GM19043 (cell line): Measurements from ENCODE around the gene CBLIF.
"Not testable (repeated sequence)": the region's sequence is repeated elsewhere in the genome, so short reads cannot be mapped to it uniquely, and the experiment has no call there.

ENCODE experiments used
- ATAC-seq: cut with Tn5 transposase; IDR thresholded peaks from one replicate; pipeline ENCODE4 v1.9.1; 2021; ENCODE audit warnings: low read depth; ENCODE audit not compliant: unreplicated experiment

CBLIF gene

DNA sequence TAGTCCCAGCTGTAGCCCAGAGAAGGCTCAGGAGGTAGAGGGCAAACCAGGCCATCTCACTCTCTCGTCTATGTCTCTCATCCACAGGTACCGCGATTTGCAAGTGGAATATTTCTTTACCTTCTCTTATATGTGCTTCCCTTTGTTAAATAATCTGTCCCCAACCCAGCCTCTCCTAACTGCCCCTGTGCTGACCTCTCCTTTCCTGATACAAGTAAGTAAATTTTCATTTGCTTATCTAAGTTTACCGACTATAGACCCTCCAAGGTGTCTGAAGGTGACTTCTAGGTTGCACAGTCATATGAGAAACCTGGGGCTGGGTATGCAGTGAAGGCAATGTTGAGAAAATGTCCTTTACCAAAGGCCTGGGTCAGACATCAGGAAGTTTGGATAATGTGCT lies at the start of gene CBLIF:
CBLIF (minus strand) TSS at position 101 of the 400 bp plus-strand sequence; CDS start at position 55, 46 bp downstream.
- no peak for ATAC-seq

GRCh38 chr11:59894616-59895015 lies 49.3 kb upstream of the CBLIF start:
- ATAC-seq = no peak

DNA sequence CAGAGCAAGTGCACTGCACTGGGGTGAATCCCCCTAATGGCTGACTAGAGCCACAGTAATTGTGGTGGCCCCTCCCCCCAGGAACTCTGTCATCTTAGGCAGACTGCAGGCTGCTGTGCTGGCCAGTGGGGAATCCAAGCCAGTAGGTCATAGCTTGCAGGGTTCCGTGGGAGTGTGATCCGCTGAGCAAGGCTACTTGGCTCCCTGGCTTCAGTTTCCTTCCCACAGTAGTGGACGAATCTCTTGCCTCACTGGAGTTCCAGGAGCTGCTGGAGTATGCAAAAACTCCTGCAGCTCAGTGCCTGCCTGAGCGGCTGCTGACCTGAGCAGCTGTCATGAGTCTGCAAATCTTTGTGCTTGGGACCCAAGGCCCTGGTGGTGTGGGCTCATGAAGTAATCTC lies 46.5 kb upstream of the CBLIF start:
- ATAC-seq = no peak

- not testable (repeated sequence) for ATAC-seq
These were observed 41.9 kb upstream of the CBLIF start for GRCh38 chr11:59887156-59887555.

GRCh38 chr11:59883597-59883996 lies 38.3 kb upstream of the CBLIF start:
- no peak for ATAC-seq

- no peak for ATAC-seq
These were observed 34.3 kb upstream of the CBLIF start for GRCh38 chr11:59879567-59879966.

DNA sequence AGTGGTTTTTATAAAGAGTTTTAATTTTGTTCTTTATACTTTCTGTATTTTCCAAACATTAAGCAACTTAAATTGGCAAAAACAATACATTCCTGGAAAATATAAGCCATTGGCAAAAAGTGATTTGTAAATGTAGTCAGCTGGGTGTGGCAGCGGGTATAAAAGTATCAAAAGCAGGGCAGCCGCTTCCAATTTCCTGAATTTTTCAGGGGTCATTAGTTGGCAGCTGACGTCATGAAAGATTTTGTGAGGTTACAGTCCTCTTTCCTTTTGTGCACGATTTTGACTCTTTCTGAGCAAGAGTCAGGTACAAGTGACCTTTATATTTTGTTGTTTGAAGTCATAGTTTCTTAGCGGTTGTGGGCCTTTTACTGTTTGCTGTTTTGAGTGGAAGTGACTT lies 33.3 kb upstream of the CBLIF start, which contains the start of gene OOSP3:
OOSP3 (plus strand) TSS at position 208 of the 400 bp plus-strand sequence; CDS start at position 235, 27 bp downstream.
- no peak for ATAC-seq

- no peak for ATAC-seq
These were observed 32.5 kb upstream of the CBLIF start for GRCh38 chr11:59877784-59878183.

- ATAC-seq = no peak
These were observed 32.0 kb upstream of the CBLIF start for GRCh38 chr11:59877325-59877724.

GRCh38 chr11:59875856-59876519 lies 30.7 kb upstream of the CBLIF start:
- no peak for ATAC-seq

DNA sequence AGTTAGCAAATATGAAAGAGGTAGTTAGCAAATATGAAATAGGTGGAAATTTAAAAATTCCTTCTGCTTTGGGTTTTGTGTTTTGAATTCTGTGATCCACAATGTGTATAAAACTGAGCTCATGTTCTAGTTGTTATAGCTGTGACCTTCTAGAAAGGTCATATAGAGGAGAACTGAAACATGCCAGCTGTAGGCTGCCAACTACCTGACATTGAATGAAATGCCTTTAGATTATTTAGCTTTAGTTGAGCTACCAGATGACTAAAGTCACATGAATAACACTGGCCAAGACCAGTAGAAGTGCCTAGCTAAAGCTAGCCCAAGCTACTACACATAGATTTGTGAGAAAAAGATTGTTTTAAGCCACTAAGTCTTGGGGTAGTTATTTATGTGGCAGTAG lies 26.8 kb upstream of the CBLIF start:
- ATAC-seq = no peak

- ATAC-seq = no peak
These were observed 22.6 kb upstream of the CBLIF start for GRCh38 chr11:59867946-59868345.

- no peak for ATAC-seq
These were observed 21.5 kb upstream of the CBLIF start for GRCh38 chr11:59866836-59867235.

- no peak for ATAC-seq
These were observed 21.1 kb upstream of the CBLIF start, which contains the start of gene TCN1 for GRCh38 chr11:59866397-59866796. TSS of gene TCN1 (minus strand) at chr11:59866487. CDS start at chr11:59866470, 17 bp downstream.

- ATAC-seq = no peak
These were observed 19.7 kb upstream of the CBLIF start for GRCh38 chr11:59865031-59865430.

- no peak for ATAC-seq
These were observed 17.0 kb upstream of the CBLIF start for GRCh38 chr11:59862252-59862651.

- ATAC-seq = no peak
These were observed 14.4 kb upstream of the CBLIF start for GRCh38 chr11:59859673-59860072.

DNA sequence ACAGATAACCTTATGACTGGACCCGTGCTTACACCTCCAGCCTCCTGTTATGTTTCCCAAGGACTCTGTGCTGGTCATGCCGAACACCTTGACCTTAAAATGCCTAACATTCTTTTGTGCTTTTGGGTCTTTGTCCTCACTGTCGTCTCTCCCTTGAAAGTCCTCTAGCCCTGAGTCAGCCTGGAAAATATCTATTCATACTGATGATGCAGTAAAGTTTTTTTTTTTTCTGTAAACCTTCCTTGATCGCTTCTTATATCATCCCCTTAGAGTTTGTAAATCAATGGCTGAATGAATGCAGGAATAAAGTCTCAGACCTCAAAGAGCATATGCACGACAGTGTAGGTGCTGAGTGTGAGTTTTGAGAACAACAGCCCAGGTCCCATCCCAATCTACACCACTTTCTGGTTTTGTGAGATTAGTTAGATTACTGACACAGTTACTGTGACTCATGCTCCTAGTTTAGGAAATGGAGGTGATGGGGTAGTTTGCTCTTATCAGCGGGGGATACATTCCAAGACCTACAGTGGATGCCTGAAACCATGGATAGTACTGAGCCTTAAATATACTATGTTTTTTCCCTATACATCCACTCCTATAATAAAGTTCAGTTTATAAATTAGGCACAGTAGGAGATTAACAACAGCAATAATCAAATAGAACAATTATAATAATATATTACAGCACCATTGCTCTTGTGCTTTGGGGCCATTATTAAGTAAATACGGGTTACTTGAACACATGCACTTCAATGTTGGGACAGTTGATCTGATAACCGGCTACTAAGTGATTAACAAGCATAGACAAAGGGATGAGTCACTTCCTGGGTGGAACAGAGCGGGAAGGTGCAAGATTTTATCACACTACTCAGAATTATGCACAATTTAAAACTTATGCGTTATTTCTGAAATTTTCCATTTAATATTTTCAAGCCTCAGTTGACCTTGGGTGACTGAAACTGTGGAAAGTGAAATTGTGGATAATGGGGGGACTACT lies 12.4 kb upstream of the CBLIF start:
- ATAC-seq = no peak

GRCh38 chr11:59854871-59855270 lies 9.6 kb upstream of the CBLIF start:
- no peak for ATAC-seq

DNA sequence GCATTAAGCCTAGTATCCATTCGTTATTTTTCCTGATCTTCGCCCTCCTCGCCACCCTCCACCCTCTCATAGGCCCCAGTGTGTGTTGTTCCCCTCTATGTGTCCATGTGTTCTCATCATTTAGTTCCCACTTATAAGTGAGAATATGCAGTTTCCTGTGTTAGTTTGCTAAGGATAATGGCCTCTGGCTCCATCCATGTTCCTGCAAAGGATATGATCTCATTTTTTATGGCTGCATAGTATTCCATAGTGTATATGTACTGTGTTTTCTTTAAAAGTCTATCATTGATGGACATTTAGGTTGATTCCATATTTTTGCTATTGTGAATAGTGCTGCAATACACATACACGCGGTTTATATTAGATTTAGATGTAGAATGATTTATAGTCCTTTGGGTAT lies 6.1 kb upstream of the CBLIF start:
- ATAC-seq = not testable (repeated sequence)

- not testable (repeated sequence) for ATAC-seq
These were observed 4.3 kb upstream of the CBLIF start for GRCh38 chr11:59849551-59849950.
